GM23338 (cell line): Measurements from ENCODE around the gene TRIO. TPM values are rescaled to one million over a fixed set of nuclear protein-coding genes. Genes with fewer than 3 reads are reported as not detected.

Experiments used
- ATAC-seq: fragments of 200-7000 bp; cut with Tn5 transposase; 3 replicates; pipeline ENCODE4 v1.9.1; 2020
- DNase-seq: peaks from one replicate; pipeline ENCODE4 v3.0.0-alpha.2; 2015; ENCODE audit warnings: low spot score
- H2AFZ ChIP-seq: fragments of 200-600 bp; sonication (generic); 2 replicates; pipeline ENCODE4 v1.8.0; 2016; ENCODE audit warnings: antibody characterized with exemption, mild to moderate bottlenecking, moderate library complexity
- H3F3A ChIP-seq: fragments of 200-600 bp; sonication (generic); replicated peaks from 2 replicates; pipeline ENCODE4 v1.8.0; 2017; ENCODE audit warnings: antibody characterized with exemption, mixed run types, low read depth
- H3K27ac ChIP-seq: fragments of 200-600 bp; sonication (generic); 2 replicates; pipeline ENCODE4 v1.6.1; 2016; ENCODE audit warnings: low read depth
- H3K27me3 ChIP-seq: fragments of 200-600 bp; sonication (generic); 2 replicates; pipeline ENCODE4 v1.8.0; 2016; ENCODE audit warnings: mild to moderate bottlenecking, mixed run types, moderate library complexity; ENCODE audit not compliant: insufficient read depth
- H3K36me3 ChIP-seq: fragments of 200-600 bp; sonication (generic); 2 replicates; pipeline ENCODE4 v1.8.0; 2016; ENCODE audit warnings: mild to moderate bottlenecking; ENCODE audit not compliant: insufficient read depth
- H3K4me1 ChIP-seq: fragments of 200-600 bp; sonication (generic); 2 replicates; pipeline ENCODE4 v1.8.0; 2016; ENCODE audit warnings: mild to moderate bottlenecking, moderate library complexity; ENCODE audit not compliant: insufficient read depth
- H3K4me2 ChIP-seq: fragments of 200-600 bp; sonication (generic); 2 replicates; pipeline ENCODE4 v1.7.1; 2017; ENCODE audit warnings: mixed run types
- H3K4me3 ChIP-seq: fragments of 200-600 bp; sonication (generic); 2 replicates; pipeline ENCODE4 v1.6.1; 2016; ENCODE audit warnings: mixed run types
- H3K79me2 ChIP-seq: fragments of 200-600 bp; sonication (generic); replicated peaks from 2 replicates; pipeline ENCODE4 v1.8.0; 2017; ENCODE audit warnings: mild to moderate bottlenecking; ENCODE audit not compliant: insufficient read depth
- H3K9me2 ChIP-seq: fragments of 200-600 bp; sonication (generic); 2 replicates; pipeline ENCODE4 v1.8.0; 2017; ENCODE audit not compliant: insufficient read depth
- H4K20me1 ChIP-seq: fragments of 200-600 bp; sonication (generic); replicated peaks from 2 replicates; pipeline ENCODE4 v1.8.0; 2017; ENCODE audit warnings: mild to moderate bottlenecking; ENCODE audit not compliant: insufficient read depth
- H3K27ac Mint-ChIP-seq: 2 replicates; pipeline ENCODE4 v1.8.0; 2020; ENCODE audit warnings: inconsistent platforms, mild to moderate bottlenecking, moderate library complexity, mixed read lengths
- H3K27me3 Mint-ChIP-seq: 3 replicates; pipeline ENCODE4 v1.8.0; 2022; ENCODE audit warnings: low read depth, mild to moderate bottlenecking, moderate library complexity, mixed read lengths, inconsistent platforms; ENCODE audit not compliant: insufficient read depth, poor library complexity
- H3K36me3 Mint-ChIP-seq: 3 replicates; pipeline ENCODE4 v1.8.0; 2021; ENCODE audit warnings: low read depth, mild to moderate bottlenecking, inconsistent platforms, moderate library complexity, mixed read lengths
- H3K4me1 Mint-ChIP-seq: 3 replicates; pipeline ENCODE4 v1.8.0; 2020; ENCODE audit warnings: mild to moderate bottlenecking, inconsistent platforms, mixed read lengths
- H3K4me3 Mint-ChIP-seq: 3 replicates; pipeline ENCODE4 v1.8.0; 2021; ENCODE audit warnings: moderate library complexity, mild to moderate bottlenecking, inconsistent platforms, mixed read lengths
- H3K9me3 Mint-ChIP-seq: 3 replicates; pipeline ENCODE4 v1.8.0; 2020; ENCODE audit warnings: moderate library complexity, mild to moderate bottlenecking, inconsistent platforms, mixed read lengths
- CREB1 ChIP-seq: fragments of 250-450 bp; sonication (Bioruptor Pico); IDR thresholded peaks from 2 replicates; pipeline ENCODE4 v1.5.0; 2020; ENCODE audit warnings: low read depth, mild to moderate bottlenecking, moderate library complexity
- CTCF ChIP-seq, 2 experiments: fragments of 200-600 bp in 1 of 2; sonication (generic) in 1 of 2; conservative IDR thresholded peaks; 2 replicates each; pipeline versions ENCODE4 v1.5.1 to v1.6.1; 2016 to 2017; ENCODE audit warnings: antibody characterized with exemption in 2 of 2, low read depth in 2 of 2, mild to moderate bottlenecking in 2 of 2, moderate library complexity in 1 of 2
- EZH2 ChIP-seq: fragments of 200-600 bp; sonication (generic); IDR thresholded peaks from one replicate; pipeline ENCODE4 v1.8.0; 2017; ENCODE audit warnings: antibody characterized with exemption, mild to moderate bottlenecking, low read depth; ENCODE audit not compliant: unreplicated experiment
- EZH2phosphoT487 ChIP-seq: fragments of 200-600 bp; sonication (generic); IDR thresholded peaks from one replicate; pipeline ENCODE4 v1.8.1; 2018; ENCODE audit warnings: antibody characterized with exemption; ENCODE audit not compliant: unreplicated experiment
- JUNB ChIP-seq: IDR thresholded peaks from one replicate; pipeline ENCODE4 v1.6.1; 2016; ENCODE audit warnings: antibody characterized with exemption; ENCODE audit not compliant: unreplicated experiment
- NANOG ChIP-seq: IDR thresholded peaks from 2 replicates; pipeline ENCODE4 v1.6.1; 2016; ENCODE audit warnings: antibody characterized with exemption, borderline replicate concordance
- POLR2AphosphoS5 ChIP-seq: IDR thresholded peaks from 2 replicates; pipeline ENCODE4 v1.6.1; 2016; ENCODE audit warnings: antibody characterized with exemption, low read depth
- STAT1 ChIP-seq: IDR thresholded peaks from one replicate; pipeline ENCODE4 v1.6.1; 2016; ENCODE audit warnings: antibody characterized with exemption; ENCODE audit not compliant: unreplicated experiment
- ZNF114 ChIP-seq: fragments of 250-450 bp; sonication (Bioruptor Pico); IDR thresholded peaks from 2 replicates; pipeline ENCODE4 v1.5.0; 2020; ENCODE audit warnings: mild to moderate bottlenecking, moderate library complexity
- ZNF331 ChIP-seq: fragments of 250-450 bp; sonication (Bioruptor Pico); IDR thresholded peaks from 2 replicates; pipeline ENCODE4 v1.5.0; 2020; ENCODE audit warnings: low read depth, mild to moderate bottlenecking, moderate library complexity
- ZNF462 ChIP-seq: fragments of 250-450 bp; sonication (Bioruptor Pico); IDR thresholded peaks from 2 replicates; pipeline ENCODE4 v1.5.0; 2020; ENCODE audit warnings: mild to moderate bottlenecking, moderate library complexity
- polyA plus RNA-seq: library from polyadenylated mRNA; unstranded; fragments of >200 nt; fragmentation: Nextera tagmentation; extraction: Ambion mirVana; gene quantifications from 2 replicates; pipeline ENCODE4 v1.2.1, GENCODE V29; 2016
- total RNA-seq: library from RNA; depleted of rRNA; stranded (reverse); fragments of >200 nt; shearing (Covaris generic); gene quantifications from 2 replicates; pipeline ENCODE4 v1.2.3, GENCODE V29; 2014
- TF ChIP-seq, protein P1 (sequence below): IDR thresholded peaks from 2 replicates; pipeline ENCODE4 v1.6.1; 2016; ENCODE audit warnings: antibody characterized with exemption
- TF ChIP-seq, protein P2 (sequence below): IDR thresholded peaks from one replicate; pipeline ENCODE4 v1.6.1; 2018; ENCODE audit warnings: antibody characterized with exemption; ENCODE audit not compliant: unreplicated experiment

Gene TRIO
- total and polyA plus RNA-seq, 2 experiments from 2014 or later, result 13.8 to 113 TPM

DNA sequence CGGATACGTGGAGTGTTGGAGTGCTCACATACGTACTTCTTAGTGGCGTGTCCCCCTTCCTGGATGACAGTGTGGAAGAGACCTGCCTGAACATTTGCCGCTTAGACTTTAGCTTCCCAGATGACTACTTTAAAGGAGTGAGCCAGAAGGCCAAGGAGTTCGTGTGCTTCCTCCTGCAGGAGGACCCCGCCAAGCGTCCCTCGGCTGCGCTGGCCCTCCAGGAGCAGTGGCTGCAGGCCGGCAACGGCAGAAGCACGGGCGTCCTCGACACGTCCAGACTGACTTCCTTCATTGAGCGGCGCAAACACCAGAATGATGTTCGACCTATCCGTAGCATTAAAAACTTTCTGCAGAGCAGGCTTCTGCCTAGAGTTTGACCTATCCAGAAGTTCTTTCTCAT, 364.9 kb downstream of the TRIO start:
- Mint-ChIP-seq H3K4me3 (no peak overlapping the region), H3K27ac (0 out of 2 replicates have a peak overlapping the region, but pooled peaks have one; percentile 6), H3K9me3 (no peaks in the 10 kb centered on the region), H3K27me3 (peaks cover 16% of the 10 kb centered on the region), H3K4me1 (peaks cover 2% of the 10 kb centered on the region; the same call in 2 of the 3 replicates), H3K36me3 (peaks cover 13% of the 10 kb centered on the region)
- peaks cover 4% of the 10 kb centered on the region; the same call in 1 of the 2 replicates for H3K36me3 ChIP-seq
- H3K79me2 ChIP-seq, result no peaks in the 10 kb centered on the region
- H3K4me3 ChIP-seq, result no peak overlapping the region
- ATAC-seq (no peak), DNase-seq (no peak)
- no peaks in the 10 kb centered on the region; the same call in 1 of the 2 replicates for H3K4me1 ChIP-seq
- no peak overlapping the region for H3K27ac ChIP-seq
- no peak overlapping the region for H3K4me2 ChIP-seq
- TF ChIP-seq ZNF462 (no peak), CTCF (conservative IDR thresholded peaks at IDR 0.05; ENCODE audit: low read depth in 2 of 2) (no peak), CREB1 (CRISPR knock-in tag) (no peak), POLR2AphosphoS5 (no peak), JUNB (no peak), NANOG (no peak), EZH2 (no peak), ZNF331 (CRISPR knock-in tag) (no peak), STAT1 (no peak), EZH2phosphoT487 (no peak), ZNF114 (CRISPR knock-in tag) (no peak)
- TF ChIP-seq, protein P1, sequence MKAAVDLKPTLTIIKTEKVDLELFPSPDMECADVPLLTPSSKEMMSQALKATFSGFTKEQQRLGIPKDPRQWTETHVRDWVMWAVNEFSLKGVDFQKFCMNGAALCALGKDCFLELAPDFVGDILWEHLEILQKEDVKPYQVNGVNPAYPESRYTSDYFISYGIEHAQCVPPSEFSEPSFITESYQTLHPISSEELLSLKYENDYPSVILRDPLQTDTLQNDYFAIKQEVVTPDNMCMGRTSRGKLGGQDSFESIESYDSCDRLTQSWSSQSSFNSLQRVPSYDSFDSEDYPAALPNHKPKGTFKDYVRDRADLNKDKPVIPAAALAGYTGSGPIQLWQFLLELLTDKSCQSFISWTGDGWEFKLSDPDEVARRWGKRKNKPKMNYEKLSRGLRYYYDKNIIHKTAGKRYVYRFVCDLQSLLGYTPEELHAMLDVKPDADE, result no peak
- TF ChIP-seq, protein P2, sequence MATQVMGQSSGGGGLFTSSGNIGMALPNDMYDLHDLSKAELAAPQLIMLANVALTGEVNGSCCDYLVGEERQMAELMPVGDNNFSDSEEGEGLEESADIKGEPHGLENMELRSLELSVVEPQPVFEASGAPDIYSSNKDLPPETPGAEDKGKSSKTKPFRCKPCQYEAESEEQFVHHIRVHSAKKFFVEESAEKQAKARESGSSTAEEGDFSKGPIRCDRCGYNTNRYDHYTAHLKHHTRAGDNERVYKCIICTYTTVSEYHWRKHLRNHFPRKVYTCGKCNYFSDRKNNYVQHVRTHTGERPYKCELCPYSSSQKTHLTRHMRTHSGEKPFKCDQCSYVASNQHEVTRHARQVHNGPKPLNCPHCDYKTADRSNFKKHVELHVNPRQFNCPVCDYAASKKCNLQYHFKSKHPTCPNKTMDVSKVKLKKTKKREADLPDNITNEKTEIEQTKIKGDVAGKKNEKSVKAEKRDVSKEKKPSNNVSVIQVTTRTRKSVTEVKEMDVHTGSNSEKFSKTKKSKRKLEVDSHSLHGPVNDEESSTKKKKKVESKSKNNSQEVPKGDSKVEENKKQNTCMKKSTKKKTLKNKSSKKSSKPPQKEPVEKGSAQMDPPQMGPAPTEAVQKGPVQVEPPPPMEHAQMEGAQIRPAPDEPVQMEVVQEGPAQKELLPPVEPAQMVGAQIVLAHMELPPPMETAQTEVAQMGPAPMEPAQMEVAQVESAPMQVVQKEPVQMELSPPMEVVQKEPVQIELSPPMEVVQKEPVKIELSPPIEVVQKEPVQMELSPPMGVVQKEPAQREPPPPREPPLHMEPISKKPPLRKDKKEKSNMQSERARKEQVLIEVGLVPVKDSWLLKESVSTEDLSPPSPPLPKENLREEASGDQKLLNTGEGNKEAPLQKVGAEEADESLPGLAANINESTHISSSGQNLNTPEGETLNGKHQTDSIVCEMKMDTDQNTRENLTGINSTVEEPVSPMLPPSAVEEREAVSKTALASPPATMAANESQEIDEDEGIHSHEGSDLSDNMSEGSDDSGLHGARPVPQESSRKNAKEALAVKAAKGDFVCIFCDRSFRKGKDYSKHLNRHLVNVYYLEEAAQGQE, result no peak
- no peaks in the 10 kb centered on the region for H3K9me2 ChIP-seq
- H4K20me1 ChIP-seq, result no peaks in the 10 kb centered on the region
- H2AFZ ChIP-seq, result no peak overlapping the region
- no peaks in the 10 kb centered on the region for H3K27me3 ChIP-seq
- H3F3A ChIP-seq, result no peaks in the 10 kb centered on the region
